ENCODE results near the gene HMGCLL1.

HMGCLL1 gene

DNA sequence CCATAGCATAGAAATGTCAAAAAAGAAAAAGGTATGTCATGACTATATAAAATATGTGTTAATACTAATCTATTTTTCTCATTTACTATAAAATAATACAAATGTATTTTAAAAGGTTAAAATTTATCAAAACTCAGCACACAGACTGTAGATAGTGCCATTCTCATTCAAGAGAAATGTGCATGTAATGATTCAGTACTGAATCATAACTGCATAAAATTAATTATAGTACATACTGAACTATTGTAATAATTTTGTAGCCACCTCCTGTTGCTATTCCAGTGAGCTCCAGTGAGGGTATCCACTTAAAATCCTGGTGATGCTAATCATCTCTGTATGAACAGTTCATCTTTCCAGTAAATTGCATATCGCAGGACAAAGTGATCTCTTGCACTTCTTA lies 82.8 kb downstream of the HMGCLL1 start:
- no peak overlapping the region for H3K4me3 ChIP-seq (replicated peaks; ENCODE audit: low read depth, low read length)
- no peak for DNase-seq (ENCODE audit: extremely low read depth, low read depth)
- TF ChIP-seq, protein P1, sequence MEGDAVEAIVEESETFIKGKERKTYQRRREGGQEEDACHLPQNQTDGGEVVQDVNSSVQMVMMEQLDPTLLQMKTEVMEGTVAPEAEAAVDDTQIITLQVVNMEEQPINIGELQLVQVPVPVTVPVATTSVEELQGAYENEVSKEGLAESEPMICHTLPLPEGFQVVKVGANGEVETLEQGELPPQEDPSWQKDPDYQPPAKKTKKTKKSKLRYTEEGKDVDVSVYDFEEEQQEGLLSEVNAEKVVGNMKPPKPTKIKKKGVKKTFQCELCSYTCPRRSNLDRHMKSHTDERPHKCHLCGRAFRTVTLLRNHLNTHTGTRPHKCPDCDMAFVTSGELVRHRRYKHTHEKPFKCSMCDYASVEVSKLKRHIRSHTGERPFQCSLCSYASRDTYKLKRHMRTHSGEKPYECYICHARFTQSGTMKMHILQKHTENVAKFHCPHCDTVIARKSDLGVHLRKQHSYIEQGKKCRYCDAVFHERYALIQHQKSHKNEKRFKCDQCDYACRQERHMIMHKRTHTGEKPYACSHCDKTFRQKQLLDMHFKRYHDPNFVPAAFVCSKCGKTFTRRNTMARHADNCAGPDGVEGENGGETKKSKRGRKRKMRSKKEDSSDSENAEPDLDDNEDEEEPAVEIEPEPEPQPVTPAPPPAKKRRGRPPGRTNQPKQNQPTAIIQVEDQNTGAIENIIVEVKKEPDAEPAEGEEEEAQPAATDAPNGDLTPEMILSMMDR (IDR thresholded peaks at IDR 0.05; ENCODE audit: low read depth, low read length, missing control alignments), result no peak

DNA sequence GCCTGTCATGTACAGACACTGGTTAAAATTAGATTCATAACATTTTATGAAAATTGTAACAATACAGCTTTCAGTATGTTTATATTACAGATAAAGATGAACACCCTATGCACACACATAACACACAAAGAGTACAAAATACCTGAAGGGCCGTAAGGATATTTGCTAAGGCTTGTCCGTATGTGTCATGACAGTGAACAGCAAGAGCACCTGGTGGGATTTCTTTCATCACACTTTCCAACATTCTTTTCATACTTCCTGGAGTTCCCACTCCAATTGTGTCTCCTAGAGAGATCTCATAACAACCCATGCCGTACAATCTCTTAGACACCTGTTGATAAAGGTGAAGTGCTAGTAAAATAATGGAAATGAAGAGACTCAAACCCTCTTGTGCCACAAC lies 83.7 kb downstream of the HMGCLL1 start:
- no peak overlapping the region for H3K4me3 ChIP-seq (replicated peaks; ENCODE audit: low read depth, low read length)
- TF ChIP-seq, protein P1 (IDR thresholded peaks at IDR 0.05; ENCODE audit: low read depth, low read length, missing control alignments), result no peak
- DNase-seq (ENCODE audit: extremely low read depth, low read depth), result no peak

DNA sequence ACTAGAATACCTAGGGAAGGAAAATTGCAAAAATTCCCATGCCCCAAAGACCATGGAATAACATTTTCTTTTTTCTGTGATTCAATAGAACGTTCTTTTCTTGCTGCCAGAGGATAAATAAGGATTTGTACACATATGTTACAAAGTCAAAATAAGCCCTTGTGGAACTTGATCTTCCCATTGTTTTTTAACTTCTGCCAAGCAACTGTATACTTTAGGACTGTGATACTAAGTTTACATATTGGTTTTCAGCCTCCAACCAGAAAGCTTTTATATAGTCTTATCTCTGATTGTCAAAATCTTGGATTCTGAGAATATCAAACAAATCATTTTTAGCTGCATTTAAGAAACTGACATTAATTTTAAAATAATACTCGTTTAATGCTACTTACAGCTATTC lies 84.6 kb downstream of the HMGCLL1 start:
- H3K4me3 ChIP-seq (replicated peaks; ENCODE audit: low read depth, low read length), result no peak overlapping the region
- no peak for DNase-seq (ENCODE audit: extremely low read depth, low read depth)
- TF ChIP-seq, protein P1 (IDR thresholded peaks at IDR 0.05; ENCODE audit: low read depth, low read length, missing control alignments), result no peak

DNA sequence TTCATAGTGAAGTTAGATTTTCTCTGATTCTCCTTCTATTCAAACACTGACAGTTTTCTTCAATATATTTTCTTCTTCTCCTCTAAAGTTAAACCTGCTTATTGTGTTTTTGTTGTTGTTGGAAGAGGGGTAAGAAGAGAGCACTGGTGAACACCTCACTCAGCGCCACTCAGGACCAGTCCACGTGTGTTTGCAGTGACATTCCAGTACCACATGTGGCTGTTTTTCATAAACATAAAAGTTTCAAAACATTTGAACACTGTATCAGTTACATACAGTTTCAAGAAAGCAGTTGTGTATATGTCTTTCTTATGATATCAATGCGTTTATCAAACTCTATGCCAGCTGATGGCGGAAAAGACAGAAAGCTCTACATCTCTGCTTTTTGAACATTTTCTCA lies 86.7 kb downstream of the HMGCLL1 start:
- no peak for DNase-seq (ENCODE audit: extremely low read depth, low read depth)
- no peak overlapping the region for H3K4me3 ChIP-seq (replicated peaks; ENCODE audit: low read depth, low read length)
- TF ChIP-seq, protein P1 (IDR thresholded peaks at IDR 0.05; ENCODE audit: low read depth, low read length, missing control alignments), result no peak

DNA sequence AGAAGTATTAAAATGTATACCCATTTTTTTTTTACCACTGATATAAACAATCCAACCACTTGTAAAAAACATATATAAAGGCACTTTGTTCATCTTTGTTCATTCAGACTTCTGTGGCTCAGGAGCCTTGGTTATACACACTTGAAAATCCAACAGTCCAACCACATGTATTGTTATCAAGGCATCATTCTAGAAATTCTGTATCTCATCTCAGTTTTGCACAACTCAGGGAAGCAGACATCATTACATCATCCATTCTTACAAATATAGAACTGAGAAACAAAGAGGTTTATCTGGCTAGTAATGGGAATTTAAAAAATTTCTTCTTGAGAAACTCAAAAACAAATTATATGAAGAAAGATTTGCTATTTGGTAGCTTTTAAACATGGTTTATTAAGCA lies 88.1 kb downstream of the HMGCLL1 start:
- no peak for DNase-seq (ENCODE audit: extremely low read depth, low read depth)
- no peak overlapping the region for H3K4me3 ChIP-seq (replicated peaks; ENCODE audit: low read depth, low read length)
- TF ChIP-seq, protein P1 (IDR thresholded peaks at IDR 0.05; ENCODE audit: low read depth, low read length, missing control alignments), result no peak

DNA sequence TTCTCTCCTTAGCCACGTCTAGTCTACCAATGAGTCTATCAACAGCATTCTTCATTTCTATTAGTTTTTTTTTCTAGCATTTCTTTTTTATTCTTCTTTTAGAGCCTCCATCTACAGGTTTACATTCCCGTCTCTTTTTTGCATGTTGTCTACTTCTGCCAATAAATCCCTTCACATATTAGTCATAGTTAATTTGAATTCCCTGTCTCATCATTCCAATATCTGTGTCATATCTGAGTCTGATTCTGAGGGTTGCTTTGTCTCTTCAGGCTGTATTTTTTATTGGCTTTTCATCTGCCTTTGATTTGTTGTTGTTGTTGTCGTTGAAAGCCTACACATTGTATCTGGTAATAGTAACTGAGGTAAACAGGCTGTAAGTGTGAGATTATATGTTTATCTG lies 104.6 kb downstream of the HMGCLL1 start:
- H3K4me3 ChIP-seq (replicated peaks; ENCODE audit: low read depth, low read length), result no peak overlapping the region
- TF ChIP-seq, protein P1 (IDR thresholded peaks at IDR 0.05; ENCODE audit: low read depth, low read length, missing control alignments), result no peak
- no peak for DNase-seq (ENCODE audit: extremely low read depth, low read depth)

DNA sequence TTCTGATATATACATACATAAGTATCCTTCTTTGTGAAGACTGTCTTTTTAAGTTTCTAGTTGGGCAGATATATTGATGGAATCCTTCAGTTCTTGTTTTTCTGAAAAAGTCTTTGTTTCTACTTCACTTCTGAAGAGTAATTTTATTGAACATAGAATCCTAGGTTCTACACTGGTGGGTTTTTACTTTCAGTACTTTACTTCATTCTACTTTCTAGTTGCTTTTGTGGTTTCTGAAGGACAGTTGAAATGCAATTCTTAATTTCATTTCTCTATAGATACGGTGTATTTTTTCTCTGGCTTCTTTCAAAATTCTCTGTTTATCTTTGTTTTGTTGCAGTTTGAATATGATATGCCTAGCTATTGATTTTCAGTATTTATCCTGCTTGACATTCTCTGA lies 105.3 kb downstream of the HMGCLL1 start:
- DNase-seq (ENCODE audit: extremely low read depth, low read depth), result no peak
- TF ChIP-seq, protein P1 (IDR thresholded peaks at IDR 0.05; ENCODE audit: low read depth, low read length, missing control alignments), result no peak
- H3K4me3 ChIP-seq (replicated peaks; ENCODE audit: low read depth, low read length), result no peak overlapping the region
